Stomach (tissue), 4 donors: Measurements from ENCODE around the gene FAM222B.

Source experiments
- POLR2A ChIP-seq, 4 donors: fragments of 450-650 bp; IDR thresholded peaks; one replicate each; pipeline ENCODE4 v1.6.1; 2016; ENCODE audit warnings: antibody characterized with exemption in 4 of 4, control low read depth in 2 of 4, mild to moderate bottlenecking in 1 of 4, moderate library complexity in 1 of 4
- TF ChIP-seq, protein P1 (sequence below), 7 experiments: fragments of 450-650 bp in 4 of 7; fragments of 200-600 bp in 3 of 7; sonication (generic) in 3 of 7; IDR thresholded peaks; one replicate each; pipeline ENCODE4 v1.5.1; 2016 to 2019; ENCODE audit warnings: antibody characterized with exemption in 7 of 7, control low read depth in 2 of 7, mild to moderate bottlenecking in 1 of 7

DNA sequence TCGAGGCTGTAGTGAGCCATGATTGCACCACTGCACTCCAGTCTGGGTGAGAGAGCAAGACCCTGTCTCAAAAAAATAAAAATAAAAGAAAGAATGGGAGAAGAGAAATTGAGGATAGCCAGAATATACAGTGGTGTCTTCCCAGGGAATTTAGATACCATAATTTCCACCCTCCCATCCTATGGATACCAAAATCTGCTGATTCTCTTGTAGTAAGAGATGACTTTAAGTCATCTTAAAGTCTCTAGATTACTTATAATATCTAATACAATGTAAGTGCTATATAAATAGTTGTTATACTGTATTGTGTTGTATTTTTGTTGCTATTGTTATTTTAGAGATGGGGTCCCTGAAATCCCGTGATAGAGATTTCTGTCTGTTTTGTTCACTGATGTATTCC is 10.7 kb upstream of the FAM222B start:
- TF ChIP-seq, protein P1, sequence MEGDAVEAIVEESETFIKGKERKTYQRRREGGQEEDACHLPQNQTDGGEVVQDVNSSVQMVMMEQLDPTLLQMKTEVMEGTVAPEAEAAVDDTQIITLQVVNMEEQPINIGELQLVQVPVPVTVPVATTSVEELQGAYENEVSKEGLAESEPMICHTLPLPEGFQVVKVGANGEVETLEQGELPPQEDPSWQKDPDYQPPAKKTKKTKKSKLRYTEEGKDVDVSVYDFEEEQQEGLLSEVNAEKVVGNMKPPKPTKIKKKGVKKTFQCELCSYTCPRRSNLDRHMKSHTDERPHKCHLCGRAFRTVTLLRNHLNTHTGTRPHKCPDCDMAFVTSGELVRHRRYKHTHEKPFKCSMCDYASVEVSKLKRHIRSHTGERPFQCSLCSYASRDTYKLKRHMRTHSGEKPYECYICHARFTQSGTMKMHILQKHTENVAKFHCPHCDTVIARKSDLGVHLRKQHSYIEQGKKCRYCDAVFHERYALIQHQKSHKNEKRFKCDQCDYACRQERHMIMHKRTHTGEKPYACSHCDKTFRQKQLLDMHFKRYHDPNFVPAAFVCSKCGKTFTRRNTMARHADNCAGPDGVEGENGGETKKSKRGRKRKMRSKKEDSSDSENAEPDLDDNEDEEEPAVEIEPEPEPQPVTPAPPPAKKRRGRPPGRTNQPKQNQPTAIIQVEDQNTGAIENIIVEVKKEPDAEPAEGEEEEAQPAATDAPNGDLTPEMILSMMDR (IDR thresholded peaks at IDR 0.05), result no peak
- no peak for TF ChIP-seq POLR2A (IDR thresholded peaks at IDR 0.05)
